Smooth muscle cell (in vitro differentiated cells): ENCODE results near the gene UROD. TPM values are rescaled to one million over a fixed set of nuclear protein-coding genes. Genes with fewer than 3 reads are reported as not detected.
"Not testable (repeated sequence)": the region's sequence is repeated elsewhere in the genome, so short reads cannot be mapped to it uniquely, and the experiment has no call there.

Source experiments
- DNase-seq: peaks from one replicate; lab custom pipeline; 2025; ENCODE audit not compliant: unreplicated experiment; lab: John Stamatoyannopoulos, UW
- H2AFZ ChIP-seq: fragments of 200-600 bp; sonication (generic); 2 replicates; pipeline ENCODE4 v1.6.0; 2016; ENCODE audit warnings: antibody characterized with exemption, low read depth, mild to moderate bottlenecking
- H3F3A ChIP-seq: fragments of 200-600 bp; sonication (generic); 2 replicates; pipeline ENCODE4 v1.6.0; 2017; ENCODE audit warnings: antibody characterized with exemption, low read depth
- H3K27ac ChIP-seq: fragments of 200-600 bp; sonication (generic); 2 replicates; pipeline ENCODE4 v1.5.1; 2016; ENCODE audit warnings: low read depth, mild to moderate bottlenecking
- H3K27me3 ChIP-seq: fragments of 200-600 bp; sonication (generic); 2 replicates; pipeline ENCODE4 v1.6.1; 2016; ENCODE audit warnings: low read depth, mild to moderate bottlenecking
- H3K36me3 ChIP-seq: fragments of 200-600 bp; sonication (generic); 2 replicates; pipeline ENCODE4 v1.5.1; 2016; ENCODE audit warnings: low read depth
- H3K4me1 ChIP-seq: fragments of 200-600 bp; sonication (generic); 2 replicates; pipeline ENCODE4 v1.5.1; 2016; ENCODE audit warnings: low read depth
- H3K4me2 ChIP-seq: fragments of 200-600 bp; sonication (generic); 2 replicates; pipeline ENCODE4 v1.6.0; 2016; ENCODE audit warnings: mild to moderate bottlenecking
- H3K4me3 ChIP-seq: fragments of 200-600 bp; sonication (generic); 2 replicates; pipeline ENCODE4 v1.5.1; 2016; ENCODE audit warnings: mild to moderate bottlenecking
- H3K79me2 ChIP-seq: fragments of 200-600 bp; sonication (generic); 2 replicates; pipeline ENCODE4 v1.6.0; 2016; ENCODE audit warnings: low read depth, mild to moderate bottlenecking
- H3K9ac ChIP-seq: fragments of 200-600 bp; sonication (generic); 2 replicates; pipeline ENCODE4 v1.6.0; 2016; ENCODE audit warnings: low read depth
- H3K9me3 ChIP-seq: fragments of 200-600 bp; sonication (generic); replicated peaks from 2 replicates; pipeline ENCODE4 v1.5.1; 2016; ENCODE audit warnings: low read depth
- H4K20me1 ChIP-seq: fragments of 200-600 bp; sonication (generic); 2 replicates; pipeline ENCODE4 v1.6.0; 2016; ENCODE audit warnings: low read depth
- CTCF ChIP-seq: fragments of 200-600 bp; sonication (generic); IDR thresholded peaks from 2 replicates; pipeline ENCODE4 v1.5.1; 2017; ENCODE audit warnings: borderline replicate concordance, mild to moderate bottlenecking, antibody characterized with exemption; ENCODE audit not compliant: insufficient read depth, poor library complexity, severe bottlenecking
- WGBS: methylation state at CpG from one replicate; pipeline ENCODE4 v1.1.7; 2016; ENCODE audit warnings: low lambda C conversion rate; 5-methylcytosine and 5-hydroxymethylcytosine counted together
- polyA plus RNA-seq: library from polyadenylated mRNA; unstranded; fragments of >200 nt; fragmentation: Nextera tagmentation; extraction: Ambion mirVana; gene quantifications from 2 replicates; pipeline ENCODE4 v1.2.1, GENCODE V29; 2016
- total RNA-seq: library from RNA; depleted of rRNA; stranded (reverse); fragments of >200 nt; gene quantifications from 2 replicates; pipeline ENCODE4 v1.2.3, GENCODE V29; 2014

The UROD gene
- total and polyA plus RNA-seq, 2 experiments from 2014 or later = 82.4 to 123 TPM

GRCh38 chr1:45057542-45057941, 45.5 kb downstream of the UROD start:
- Histone ChIP-seq H3K27me3 (no peaks in the 10 kb centered on the region), H3K4me1 (no peaks in the 10 kb centered on the region), H3K4me2 (no peak overlapping the region), H4K20me1 (no peaks in the 10 kb centered on the region), H3K4me3 (no peak overlapping the region), H3K79me2 (no peaks in the 10 kb centered on the region), H3K27ac (no peak overlapping the region), H3K9me3 (no peaks in the 10 kb centered on the region), H3K36me3 (no peaks in the 10 kb centered on the region), H3K9ac (no peak overlapping the region), H3F3A (no peaks in the 10 kb centered on the region), H2AFZ (no peak overlapping the region)
- WGBS = 70% methylated on average over 1 of the region's 1 CpG
- no peak for DNase-seq
- no peak for TF ChIP-seq CTCF

- Histone ChIP-seq H3F3A (no peaks in the 10 kb centered on the region), H3K9me3 (no peaks in the 10 kb centered on the region), H3K27ac (no peak overlapping the region), H3K4me2 (no peak overlapping the region), H4K20me1 (no peaks in the 10 kb centered on the region), H3K4me1 (no peaks in the 10 kb centered on the region), H3K36me3 (no peaks in the 10 kb centered on the region), H3K27me3 (no peaks in the 10 kb centered on the region), H3K9ac (no peak overlapping the region), H3K4me3 (no peak overlapping the region), H3K79me2 (no peaks in the 10 kb centered on the region), H2AFZ (no peak overlapping the region)
- no peak for TF ChIP-seq CTCF
- DNase-seq = no peak
- WGBS = 93% methylated on average over 2 of the region's 2 CpGs
These were observed 47.8 kb downstream of the UROD start for GRCh38 chr1:45059829-45060228.

GRCh38 chr1:45062463-45062862, 50.4 kb downstream of the UROD start:
- H3K27me3 ChIP-seq, H3K9me3 ChIP-seq, DNase-seq, H4K20me1 ChIP-seq, H3F3A ChIP-seq, H3K79me2 ChIP-seq, H3K9ac ChIP-seq, H3K4me1 ChIP-seq, H2AFZ ChIP-seq, H3K4me3 ChIP-seq, H3K4me2 ChIP-seq, H3K27ac ChIP-seq, H3K36me3 ChIP-seq: not testable (repeated sequence)
- WGBS = 90% methylated on average over 4 of the region's 4 CpGs

GRCh38 chr1:45065083-45065482, 53.0 kb downstream of the UROD start:
- WGBS = 95% methylated on average over 2 of the region's 2 CpGs
- no peaks in the 10 kb centered on the region for H3K4me1 ChIP-seq
- no peaks in the 10 kb centered on the region for H4K20me1 ChIP-seq
- H2AFZ ChIP-seq = no peak overlapping the region
- no peak overlapping the region for H3K4me2 ChIP-seq
- H3F3A ChIP-seq = no peaks in the 10 kb centered on the region
- no peak overlapping the region for H3K9ac ChIP-seq
- no peaks in the 10 kb centered on the region for H3K79me2 ChIP-seq
- H3K9me3 ChIP-seq = no peaks in the 10 kb centered on the region
- no peak for TF ChIP-seq CTCF
- no peak overlapping the region for H3K27ac ChIP-seq
- no peaks in the 10 kb centered on the region for H3K27me3 ChIP-seq
- no peak overlapping the region for H3K4me3 ChIP-seq
- no peaks in the 10 kb centered on the region for H3K36me3 ChIP-seq
- no peak for DNase-seq

Other genes starting within 250 kb of the UROD start
- gene RPS8, start 236.7 kb upstream of the UROD start, total RNA-seq = 2,002 and 2,330 TPM in 2 replicates
- gene RPS8, start 236.7 kb upstream of the UROD start, polyA plus RNA-seq = 478 and 530 TPM in 2 replicates
- gene BEST4, start 224.1 kb upstream of the UROD start, total RNA-seq = 0.54 TPM in 1 of 2 replicates, not detected in the other
- gene BEST4, start 224.1 kb upstream of the UROD start, polyA plus RNA-seq = 0.78 and 0.89 TPM in 2 replicates
- 26.2 and 42.0 TPM in 2 replicates for gene PLK3, start 211.9 kb upstream of the UROD start, total RNA-seq
- 39.7 and 71.6 TPM in 2 replicates for gene PLK3, start 211.9 kb upstream of the UROD start, polyA plus RNA-seq
- gene DYNLT4, start 204.9 kb upstream of the UROD start, total RNA-seq = 1.1 and 2.0 TPM in 2 replicates
- 1.6 and 5.8 TPM in 2 replicates for gene DYNLT4, start 204.9 kb upstream of the UROD start, polyA plus RNA-seq
- gene BTBD19, start 203.7 kb upstream of the UROD start, total RNA-seq = 9.5 and 11.9 TPM in 2 replicates
- 11.0 and 27.4 TPM in 2 replicates for gene BTBD19, start 203.7 kb upstream of the UROD start, polyA plus RNA-seq
- 0.22 TPM in 1 of 2 replicates, not detected in the other for gene PTCH2, start 169.0 kb upstream of the UROD start, total RNA-seq
- gene PTCH2, start 169.0 kb upstream of the UROD start, polyA plus RNA-seq = 0.43 and 2.0 TPM in 2 replicates
- 22.0 and 29.8 TPM in 2 replicates for gene EIF2B3, start 25.7 kb upstream of the UROD start, total RNA-seq
- 24.2 and 26.9 TPM in 2 replicates for gene EIF2B3, start 25.7 kb upstream of the UROD start, polyA plus RNA-seq
- 22.1 and 22.7 TPM in 2 replicates for gene HECTD3, start 930 bp upstream of the UROD start, total RNA-seq
- gene HECTD3, start 930 bp upstream of the UROD start, polyA plus RNA-seq = 34.6 and 41.7 TPM in 2 replicates
- gene ZSWIM5, start 194.4 kb downstream of the UROD start, total RNA-seq = 0.13 and 0.22 TPM in 2 replicates
- 0.26 and 0.58 TPM in 2 replicates for gene ZSWIM5, start 194.4 kb downstream of the UROD start, polyA plus RNA-seq